OCI-LY1 (cell line): Measurements from ENCODE around the gene LCORL.
A peak's percentile ranks its signal among the peaks of the same experiment; 100 is the strongest.

Experiments
- H2AFZ ChIP-seq: fragments of 200-600 bp; sonication (generic), shearing (Covaris generic); 2 replicates; pipeline ENCODE4 v1.6.0; 2014; ENCODE audit warnings: antibody characterized with exemption, mild to moderate bottlenecking, low read length
- H3F3A ChIP-seq: fragments of 200-600 bp; sonication (generic), shearing (Covaris generic); 2 replicates; pipeline ENCODE4 v1.6.0; 2014; ENCODE audit warnings: mild to moderate bottlenecking, antibody characterized with exemption, low read length, moderate library complexity; ENCODE audit not compliant: insufficient read depth
- H3K27ac ChIP-seq: fragments of 200-600 bp; sonication (generic); 2 replicates; pipeline ENCODE4 v1.5.1; 2014; ENCODE audit warnings: low read length, mixed run types, mild to moderate bottlenecking, low read depth; ENCODE audit not compliant: poor library complexity, severe bottlenecking
- H3K27me3 ChIP-seq: fragments of 200-600 bp; sonication (generic); 2 replicates; pipeline ENCODE4 v1.6.0; 2014; ENCODE audit warnings: antibody characterized with exemption, mild to moderate bottlenecking, low read length, moderate library complexity; ENCODE audit not compliant: insufficient read depth
- H3K36me3 ChIP-seq: fragments of 200-600 bp; sonication (generic); 2 replicates; pipeline ENCODE4 v1.6.1; 2014; ENCODE audit warnings: mild to moderate bottlenecking, antibody characterized with exemption, low read length, moderate library complexity, mixed read lengths; ENCODE audit not compliant: insufficient read depth
- H3K4me1 ChIP-seq: fragments of 200-600 bp; sonication (generic); 2 replicates; pipeline ENCODE4 v1.5.1; 2014; ENCODE audit warnings: mild to moderate bottlenecking, low read length, moderate library complexity; ENCODE audit not compliant: insufficient read depth, severe bottlenecking
- H3K4me2 ChIP-seq: fragments of 200-600 bp; sonication (generic), shearing (Covaris generic); 2 replicates; pipeline ENCODE4 v1.6.1; 2014; ENCODE audit warnings: low read length
- H3K4me3 ChIP-seq: fragments of 200-600 bp; sonication (generic); 2 replicates; pipeline ENCODE4 v1.5.1; 2014; ENCODE audit warnings: low read length, low read depth, mild to moderate bottlenecking, mixed read lengths; ENCODE audit not compliant: poor library complexity, severe bottlenecking
- H3K79me2 ChIP-seq: fragments of 200-600 bp; shearing (Covaris generic); 2 replicates; pipeline ENCODE4 v1.6.1; 2016; ENCODE audit warnings: mixed run types, low read length, mixed read lengths; ENCODE audit not compliant: insufficient read depth
- H3K9ac ChIP-seq: fragments of 200-600 bp; sonication (generic), shearing (Covaris generic); 2 replicates; pipeline ENCODE4 v1.6.1; 2014; ENCODE audit warnings: mild to moderate bottlenecking, low read length, mixed read lengths
- H3K9me2 ChIP-seq: fragments of 200-600 bp; sonication (generic), shearing (Covaris generic); 2 replicates; pipeline ENCODE4 v1.6.1; 2014; ENCODE audit warnings: low read depth, mild to moderate bottlenecking, low read length, mixed read lengths
- H3K9me3 ChIP-seq: fragments of 200-600 bp; shearing (Covaris generic); 2 replicates; pipeline ENCODE4 v1.6.1; 2014; ENCODE audit warnings: low read length, mixed read lengths
- H4K20me1 ChIP-seq: fragments of 200-600 bp; sonication (generic), shearing (Covaris generic); 2 replicates; pipeline ENCODE4 v1.6.0; 2016; ENCODE audit warnings: mild to moderate bottlenecking, low read length; ENCODE audit not compliant: insufficient read depth
- EZH2 ChIP-seq: fragments of 200-600 bp; sonication (generic), shearing (Covaris generic); IDR thresholded peaks from 2 replicates; pipeline ENCODE4 v1.8.0; 2017; ENCODE audit warnings: borderline replicate concordance, mixed run types, mild to moderate bottlenecking, antibody characterized with exemption, low read length, moderate library complexity, mixed read lengths
- TF ChIP-seq, protein P1 (sequence below): fragments of 200-600 bp; sonication (generic), shearing (Covaris generic); IDR thresholded peaks from 2 replicates; pipeline ENCODE4 v1.5.1; 2017; ENCODE audit warnings: mild to moderate bottlenecking, antibody characterized with exemption, low read length, moderate library complexity, mixed read lengths

Gene LCORL

DNA sequence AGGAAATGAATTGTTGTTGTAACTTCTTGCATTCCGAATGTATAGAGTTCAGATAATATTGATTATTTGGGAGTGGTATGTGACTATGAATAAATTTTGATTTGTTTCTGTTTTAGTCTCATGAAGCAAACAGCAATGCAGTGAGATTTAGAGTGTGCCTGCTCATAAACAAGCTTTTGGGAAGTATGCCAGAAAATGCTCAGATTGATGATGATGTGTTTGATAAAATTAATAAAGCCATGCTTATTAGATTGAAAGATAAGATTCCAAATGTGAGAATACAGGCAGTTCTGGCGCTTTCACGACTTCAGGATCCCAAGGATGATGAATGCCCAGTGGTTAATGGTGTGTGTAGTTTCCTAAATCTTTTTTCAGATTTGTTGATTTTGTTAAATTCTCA lies 208.8 kb downstream of the LCORL start:
- Histone ChIP-seq H3K79me2 (peaks cover 64% of the 10 kb centered on the region), H3K4me2 (peak overlapping the region; percentile 87), H3K27me3 (no peaks in the 10 kb centered on the region), H3K4me3 (peak overlapping the region; percentile 98), H3K9me3 (no peaks in the 10 kb centered on the region), H3F3A (no peaks in the 10 kb centered on the region), H3K9me2 (no peaks in the 10 kb centered on the region), H4K20me1 (no peaks in the 10 kb centered on the region), H3K27ac (no peak overlapping the region), H3K9ac (peak overlapping the region; percentile 92), H3K36me3 (peaks cover 42% of the 10 kb centered on the region), H2AFZ (no peak overlapping the region), H3K4me1 (peaks cover 24% of the 10 kb centered on the region)
- TF ChIP-seq, protein P1, sequence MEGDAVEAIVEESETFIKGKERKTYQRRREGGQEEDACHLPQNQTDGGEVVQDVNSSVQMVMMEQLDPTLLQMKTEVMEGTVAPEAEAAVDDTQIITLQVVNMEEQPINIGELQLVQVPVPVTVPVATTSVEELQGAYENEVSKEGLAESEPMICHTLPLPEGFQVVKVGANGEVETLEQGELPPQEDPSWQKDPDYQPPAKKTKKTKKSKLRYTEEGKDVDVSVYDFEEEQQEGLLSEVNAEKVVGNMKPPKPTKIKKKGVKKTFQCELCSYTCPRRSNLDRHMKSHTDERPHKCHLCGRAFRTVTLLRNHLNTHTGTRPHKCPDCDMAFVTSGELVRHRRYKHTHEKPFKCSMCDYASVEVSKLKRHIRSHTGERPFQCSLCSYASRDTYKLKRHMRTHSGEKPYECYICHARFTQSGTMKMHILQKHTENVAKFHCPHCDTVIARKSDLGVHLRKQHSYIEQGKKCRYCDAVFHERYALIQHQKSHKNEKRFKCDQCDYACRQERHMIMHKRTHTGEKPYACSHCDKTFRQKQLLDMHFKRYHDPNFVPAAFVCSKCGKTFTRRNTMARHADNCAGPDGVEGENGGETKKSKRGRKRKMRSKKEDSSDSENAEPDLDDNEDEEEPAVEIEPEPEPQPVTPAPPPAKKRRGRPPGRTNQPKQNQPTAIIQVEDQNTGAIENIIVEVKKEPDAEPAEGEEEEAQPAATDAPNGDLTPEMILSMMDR, result no peak
- TF ChIP-seq EZH2, result no peak

DNA sequence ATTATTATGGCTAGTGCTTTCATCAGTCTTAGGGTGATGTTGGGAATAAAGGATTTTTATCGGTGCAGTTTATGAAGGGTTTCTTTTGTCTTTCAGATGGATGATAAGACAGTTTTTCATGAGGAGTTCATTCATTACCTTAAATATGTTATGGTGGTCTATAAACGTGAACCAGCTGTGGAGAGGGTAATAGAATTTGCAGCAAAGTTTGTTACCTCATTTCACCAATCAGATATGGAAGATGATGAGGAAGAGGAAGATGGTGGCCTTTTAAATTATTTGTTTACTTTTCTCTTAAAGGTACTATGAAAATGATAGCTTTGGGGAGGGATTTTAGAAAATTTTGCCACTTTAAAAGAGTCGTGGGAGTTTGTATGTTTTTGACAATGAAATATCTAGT lies 209.4 kb downstream of the LCORL start:
- no peaks in the 10 kb centered on the region for H3K9me2 ChIP-seq
- H3K79me2 ChIP-seq, result peaks cover 71% of the 10 kb centered on the region
- no peaks in the 10 kb centered on the region for H4K20me1 ChIP-seq
- H2AFZ ChIP-seq, result no peak overlapping the region
- H3K4me3 ChIP-seq, result peak overlapping the region; percentile 98
- H3K27ac ChIP-seq, result no peak overlapping the region
- peak overlapping the region; percentile 92 for H3K9ac ChIP-seq
- peaks cover 42% of the 10 kb centered on the region for H3K36me3 ChIP-seq
- TF ChIP-seq, protein P1, result no peak
- TF ChIP-seq EZH2, result no peak
- H3K4me2 ChIP-seq, result peak overlapping the region; percentile 87
- peaks cover 30% of the 10 kb centered on the region for H3K4me1 ChIP-seq
- no peaks in the 10 kb centered on the region for H3F3A ChIP-seq
- no peaks in the 10 kb centered on the region for H3K9me3 ChIP-seq
- no peaks in the 10 kb centered on the region for H3K27me3 ChIP-seq

DNA sequence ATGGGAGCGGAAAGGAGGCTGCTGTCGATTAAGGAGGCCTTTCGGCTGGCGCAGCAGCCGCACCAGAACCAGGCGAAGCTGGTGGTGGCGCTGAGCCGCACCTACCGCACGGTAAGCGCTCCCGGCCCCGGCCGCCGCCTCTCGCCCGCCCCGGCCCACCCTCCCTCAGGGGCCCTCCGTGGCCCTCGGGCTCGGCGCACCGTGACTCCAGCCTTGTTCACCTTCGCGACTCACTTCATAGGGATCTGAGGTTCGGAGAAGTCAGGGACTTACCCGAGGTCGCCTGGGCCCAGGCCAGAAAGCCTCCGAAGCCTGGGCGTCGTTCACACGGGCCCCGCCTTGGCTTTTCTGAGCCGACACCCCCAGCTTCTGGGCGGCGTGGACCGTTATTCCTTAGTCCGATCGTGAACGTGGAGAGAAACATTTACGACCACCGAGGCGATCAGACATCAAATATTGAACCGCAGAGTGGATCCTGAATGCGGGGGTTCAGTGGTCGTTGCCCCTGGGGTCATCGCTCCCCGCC lies 210.4 kb downstream of the LCORL start:
- Histone ChIP-seq H3K4me2 (peak overlapping the region; percentile 87), H3K9me3 (no peaks in the 10 kb centered on the region), H3F3A (no peaks in the 10 kb centered on the region), H3K36me3 (peaks cover 37% of the 10 kb centered on the region), H4K20me1 (no peaks in the 10 kb centered on the region), H3K4me3 (peak overlapping the region; percentile 98), H3K27ac (peak overlapping the region; percentile 65), H3K9ac (peak overlapping the region; percentile 92), H3K9me2 (no peaks in the 10 kb centered on the region), H3K79me2 (peaks cover 81% of the 10 kb centered on the region), H3K27me3 (no peaks in the 10 kb centered on the region), H3K4me1 (peaks cover 33% of the 10 kb centered on the region), H2AFZ (no peak overlapping the region)
- no peak for TF ChIP-seq EZH2
- TF ChIP-seq, protein P1, result no peak
